ENCODE data around the gene NFATC2.

GRCh38 chr20:51547951-51548350 is 5.4 kb upstream of the NFATC2 start:
- TF ChIP-seq CSRNP3 (CRISPR knock-in tag; IDR thresholded peaks at IDR 0.05) (no peak), ZNF565 (CRISPR knock-in tag; conservative IDR thresholded peaks at IDR 0.05; ENCODE audit: low read depth) (no peak), ISL1 (CRISPR knock-in tag; IDR thresholded peaks at IDR 0.05) (no peak), PPARA (CRISPR knock-in tag; IDR thresholded peaks at IDR 0.05; ENCODE audit: borderline replicate concordance) (no peak), ZNF8 (CRISPR knock-in tag; IDR thresholded peaks at IDR 0.05) (no peak), TCF4 (CRISPR knock-in tag; IDR thresholded peaks at IDR 0.05; ENCODE audit: borderline replicate concordance) (no peak), TOX (CRISPR knock-in tag; IDR thresholded peaks at IDR 0.05; ENCODE audit: borderline replicate concordance) (no peak), PATZ1 (CRISPR knock-in tag; IDR thresholded peaks at IDR 0.05; ENCODE audit: borderline replicate concordance) (no peak), OSR1 (CRISPR knock-in tag; IDR thresholded peaks at IDR 0.05) (no peak), ZC3H10 (CRISPR knock-in tag; IDR thresholded peaks at IDR 0.05) (no peak), ZFP30 (CRISPR knock-in tag; IDR thresholded peaks at IDR 0.05) (no peak), ARNTL (CRISPR knock-in tag; IDR thresholded peaks at IDR 0.05; ENCODE audit: borderline replicate concordance, low read depth) (no peak)
- TF ChIP-seq, protein P1, sequence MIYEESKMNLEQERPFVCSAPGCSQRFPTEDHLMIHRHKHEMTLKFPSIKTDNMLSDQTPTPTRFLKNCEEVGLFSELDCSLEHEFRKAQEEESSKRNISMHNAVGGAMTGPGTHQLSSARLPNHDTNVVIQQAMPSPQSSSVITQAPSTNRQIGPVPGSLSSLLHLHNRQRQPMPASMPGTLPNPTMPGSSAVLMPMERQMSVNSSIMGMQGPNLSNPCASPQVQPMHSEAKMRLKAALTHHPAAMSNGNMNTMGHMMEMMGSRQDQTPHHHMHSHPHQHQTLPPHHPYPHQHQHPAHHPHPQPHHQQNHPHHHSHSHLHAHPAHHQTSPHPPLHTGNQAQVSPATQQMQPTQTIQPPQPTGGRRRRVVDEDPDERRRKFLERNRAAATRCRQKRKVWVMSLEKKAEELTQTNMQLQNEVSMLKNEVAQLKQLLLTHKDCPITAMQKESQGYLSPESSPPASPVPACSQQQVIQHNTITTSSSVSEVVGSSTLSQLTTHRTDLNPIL (CRISPR knock-in tag; IDR thresholded peaks at IDR 0.05; ENCODE audit: low read depth) = no peak
- TF ChIP-seq, protein P2, sequence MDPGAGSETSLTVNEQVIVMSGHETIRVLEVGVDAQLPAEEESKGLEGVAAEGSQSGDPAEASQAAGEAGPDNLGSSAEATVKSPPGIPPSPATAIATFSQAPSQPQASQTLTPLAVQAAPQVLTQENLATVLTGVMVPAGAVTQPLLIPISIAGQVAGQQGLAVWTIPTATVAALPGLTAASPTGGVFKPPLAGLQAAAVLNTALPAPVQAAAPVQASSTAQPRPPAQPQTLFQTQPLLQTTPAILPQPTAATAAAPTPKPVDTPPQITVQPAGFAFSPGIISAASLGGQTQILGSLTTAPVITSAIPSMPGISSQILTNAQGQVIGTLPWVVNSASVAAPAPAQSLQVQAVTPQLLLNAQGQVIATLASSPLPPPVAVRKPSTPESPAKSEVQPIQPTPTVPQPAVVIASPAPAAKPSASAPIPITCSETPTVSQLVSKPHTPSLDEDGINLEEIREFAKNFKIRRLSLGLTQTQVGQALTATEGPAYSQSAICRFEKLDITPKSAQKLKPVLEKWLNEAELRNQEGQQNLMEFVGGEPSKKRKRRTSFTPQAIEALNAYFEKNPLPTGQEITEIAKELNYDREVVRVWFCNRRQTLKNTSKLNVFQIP (CRISPR knock-in tag; IDR thresholded peaks at IDR 0.05; ENCODE audit: borderline replicate concordance, low read depth) = no peak
